GM19351 (cell line): Measurements from ENCODE around the gene MRTFA.
A peak's percentile ranks its signal among the peaks of the same experiment; 100 is the strongest.
"Not testable (repeated sequence)": the region's sequence is repeated elsewhere in the genome, so short reads cannot be mapped to it uniquely, and the experiment has no call there.

ENCODE experiments used
- ATAC-seq: cut with Tn5 transposase; IDR thresholded peaks from one replicate; pipeline ENCODE4 v1.9.1; 2021; ENCODE audit warnings: mild to moderate bottlenecking, moderate library complexity; ENCODE audit not compliant: unreplicated experiment

The MRTFA gene

DNA sequence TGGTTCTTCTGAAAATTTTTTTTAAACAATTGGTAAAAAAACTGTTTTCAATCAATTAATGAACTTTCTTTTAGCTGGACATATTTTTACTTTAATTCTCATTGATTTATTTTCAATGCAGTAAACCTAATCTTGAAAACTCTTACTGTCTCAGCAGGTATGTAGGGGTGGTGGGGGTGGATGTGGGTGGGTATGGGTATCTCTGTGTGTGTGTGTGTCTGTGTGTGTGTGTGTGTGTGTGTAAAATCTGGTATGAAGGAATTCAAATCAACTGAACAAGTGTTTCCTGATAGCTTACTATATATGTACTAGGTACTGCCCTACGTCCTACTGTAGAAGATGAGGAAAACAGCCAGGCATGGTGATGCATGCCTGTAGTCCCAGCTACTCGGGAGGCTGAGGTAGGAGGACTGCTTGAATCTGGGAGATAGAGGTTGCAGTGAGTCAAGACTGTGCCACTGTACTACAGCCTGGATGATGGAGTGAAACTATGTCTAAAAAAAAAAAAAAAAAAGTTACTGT lies 75.5 kb downstream of the MRTFA start:
- no peak for ATAC-seq

DNA sequence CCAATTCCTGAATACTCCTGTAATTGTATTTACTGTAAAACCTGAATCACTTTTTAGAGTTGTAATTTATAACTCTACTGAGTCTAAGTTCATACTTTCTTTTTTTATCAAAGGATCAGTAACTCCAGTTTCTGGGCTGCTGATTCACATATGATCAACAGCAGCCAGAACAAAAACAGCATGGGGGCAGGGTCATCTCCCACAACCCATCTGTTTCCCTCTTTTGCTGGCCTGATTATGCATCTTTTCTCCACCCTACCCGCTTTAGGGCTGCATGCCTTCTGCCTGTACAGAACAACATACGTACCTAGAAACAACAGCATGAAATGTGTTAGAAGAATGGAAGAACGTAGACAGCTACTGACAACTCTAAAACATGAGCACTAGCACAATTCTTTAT lies 76.0 kb downstream of the MRTFA start:
- ATAC-seq: no peak

DNA sequence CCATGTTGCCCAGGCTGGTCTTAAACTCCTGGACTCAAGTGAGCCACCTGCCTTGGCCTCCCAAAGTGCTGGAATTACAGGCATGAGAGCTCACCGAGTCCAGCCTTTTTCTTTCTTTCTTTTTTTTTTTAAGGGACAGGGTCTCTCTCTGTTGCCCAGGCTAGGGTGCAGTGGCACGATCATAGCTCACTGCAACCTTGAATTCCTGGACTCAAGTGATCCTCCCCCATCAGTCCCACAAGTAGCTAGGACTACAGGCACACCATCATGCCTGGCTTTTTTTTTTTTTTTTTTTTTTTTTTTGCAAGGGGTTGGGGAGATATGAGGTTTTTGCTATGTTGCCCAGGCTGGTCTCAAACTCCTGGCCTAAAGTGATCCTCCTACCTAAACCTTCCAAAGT lies 78.5 kb downstream of the MRTFA start:
- no peak for ATAC-seq

GRCh38 chr22:40556641-40557040 lies 79.9 kb downstream of the MRTFA start:
- no peak for ATAC-seq

DNA sequence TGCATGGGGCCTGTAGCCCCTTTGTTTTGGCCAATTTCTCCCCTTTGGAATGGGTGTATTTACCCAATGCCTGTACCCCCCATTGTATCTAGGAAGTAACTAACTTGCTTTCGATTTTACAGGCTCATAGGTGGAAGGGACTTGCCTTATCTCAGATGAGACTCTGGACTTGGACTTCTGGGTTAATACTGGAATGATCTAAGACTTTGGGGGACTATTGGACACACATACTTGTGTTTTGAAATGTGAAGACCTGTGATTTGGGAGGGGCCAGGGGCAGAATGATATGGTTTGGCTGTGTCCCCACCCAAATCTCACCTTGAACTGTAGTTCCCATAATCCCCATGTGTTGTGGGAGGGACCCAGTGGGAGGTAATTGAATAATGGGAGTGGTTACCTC lies 82.5 kb downstream of the MRTFA start:
- ATAC-seq: not testable (repeated sequence)

DNA sequence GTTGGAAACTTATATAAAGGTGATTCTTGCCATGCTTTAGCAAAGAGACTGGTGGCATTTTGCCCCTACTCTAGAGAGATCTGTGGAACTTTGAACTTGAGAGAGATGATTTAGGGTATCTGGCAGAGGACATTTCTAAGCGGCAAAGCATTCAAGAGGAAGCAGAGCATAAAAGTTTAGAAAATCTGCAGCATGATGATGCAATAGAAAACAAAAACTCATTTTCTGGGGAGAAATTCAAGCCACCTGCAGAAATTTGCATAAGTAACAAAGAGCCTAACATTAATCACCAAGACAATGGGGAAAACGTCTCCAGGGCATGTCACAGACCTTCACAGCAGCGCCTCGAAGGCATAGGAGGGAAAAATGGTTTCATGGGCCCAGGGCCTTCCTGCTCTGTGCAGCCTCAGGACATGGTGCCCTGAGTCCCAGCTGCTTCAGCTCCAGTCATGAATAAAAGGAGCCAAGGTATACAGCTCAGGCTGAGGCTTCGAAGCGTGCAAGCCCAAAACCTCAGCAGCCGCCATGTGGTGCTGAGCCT lies 83.4 kb downstream of the MRTFA start:
- ATAC-seq: no peak

DNA sequence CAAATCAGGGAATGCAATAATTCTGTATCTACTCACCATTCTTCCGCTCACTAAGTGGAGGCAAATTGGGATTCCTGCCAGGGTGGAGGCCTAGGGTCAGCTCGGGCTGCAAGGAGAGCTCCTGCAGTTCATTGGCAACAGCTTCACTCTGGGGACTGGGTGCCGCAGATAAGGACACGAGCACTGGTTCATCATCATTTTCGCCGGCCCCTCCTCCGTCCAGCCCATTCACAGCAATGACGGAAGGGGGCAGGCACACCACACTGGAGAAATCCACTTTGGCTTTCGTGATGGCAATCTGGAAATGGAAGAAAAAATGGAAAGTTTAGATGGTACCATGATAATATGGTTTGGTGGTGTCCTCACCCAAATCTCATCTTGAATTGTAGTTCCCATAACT lies 84.4 kb downstream of the MRTFA start:
- no peak for ATAC-seq

GRCh38 chr22:40547729-40548143 lies 88.8 kb downstream of the MRTFA start:
- no peak for ATAC-seq

DNA sequence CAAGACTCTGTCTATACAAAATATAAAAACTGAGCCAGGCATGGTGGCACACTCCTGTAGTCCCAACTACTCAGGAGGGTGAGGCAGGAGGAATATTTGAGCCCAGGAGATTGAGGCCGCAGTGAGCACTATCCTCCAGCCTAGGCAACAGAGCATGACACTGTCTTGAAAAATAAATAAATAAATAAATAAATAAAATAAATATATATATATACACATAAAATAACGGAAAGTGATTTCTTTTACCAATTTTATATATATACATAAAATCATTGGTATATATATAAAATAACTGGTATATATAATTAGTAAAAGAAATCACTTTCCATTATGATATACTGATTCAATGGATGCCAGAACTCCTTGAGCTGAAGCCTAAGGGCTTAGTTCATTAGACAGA lies 91.8 kb downstream of the MRTFA start:
- no peak for ATAC-seq

GRCh38 chr22:40542821-40543540 lies 93.5 kb downstream of the MRTFA start:
- ATAC-seq: no peak

- ATAC-seq: no peak
Observed at GRCh38 chr22:40541300-40541699, 95.2 kb downstream of the MRTFA start.

DNA sequence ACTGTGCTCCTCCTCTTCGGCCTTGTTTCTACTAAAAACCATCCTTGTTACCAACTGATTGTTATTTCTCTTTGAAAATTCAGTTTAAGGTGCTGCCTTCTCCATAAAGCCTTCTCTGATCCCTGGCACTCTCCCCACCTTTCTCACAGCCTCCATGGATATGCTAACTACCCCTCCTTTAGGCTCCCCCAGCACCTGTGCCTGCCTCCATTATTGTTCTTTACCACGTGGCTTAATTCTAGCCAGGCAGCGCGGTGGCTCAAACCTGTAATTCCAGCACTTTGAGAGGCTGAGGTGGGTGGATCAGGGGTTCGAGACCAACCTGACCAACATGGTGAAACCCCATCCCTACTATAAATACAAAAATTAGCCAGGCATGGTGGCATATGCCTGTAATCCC lies 96.3 kb downstream of the MRTFA start:
- ATAC-seq: no peak

DNA sequence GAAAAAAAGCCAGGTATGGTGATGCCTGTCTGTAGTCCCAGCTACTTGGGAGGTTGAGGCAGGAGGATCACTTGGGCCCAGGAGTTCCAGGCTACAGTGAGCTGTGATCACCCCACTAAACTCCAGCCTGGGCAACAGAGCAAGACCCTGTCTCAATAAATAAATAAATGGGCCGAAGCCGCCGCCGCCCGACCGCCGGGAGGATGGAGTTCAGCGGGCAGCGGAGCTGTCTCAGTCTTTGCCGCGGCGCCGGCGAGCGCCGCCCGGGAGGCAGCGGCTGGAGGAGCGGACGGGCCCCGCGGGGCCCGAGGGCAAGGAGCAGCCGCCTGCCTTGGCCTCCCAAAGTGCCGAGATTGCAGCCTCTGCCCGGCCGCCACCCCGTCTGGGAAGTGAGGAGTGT lies 100.4 kb downstream of the MRTFA start:
- not testable (repeated sequence) for ATAC-seq

DNA sequence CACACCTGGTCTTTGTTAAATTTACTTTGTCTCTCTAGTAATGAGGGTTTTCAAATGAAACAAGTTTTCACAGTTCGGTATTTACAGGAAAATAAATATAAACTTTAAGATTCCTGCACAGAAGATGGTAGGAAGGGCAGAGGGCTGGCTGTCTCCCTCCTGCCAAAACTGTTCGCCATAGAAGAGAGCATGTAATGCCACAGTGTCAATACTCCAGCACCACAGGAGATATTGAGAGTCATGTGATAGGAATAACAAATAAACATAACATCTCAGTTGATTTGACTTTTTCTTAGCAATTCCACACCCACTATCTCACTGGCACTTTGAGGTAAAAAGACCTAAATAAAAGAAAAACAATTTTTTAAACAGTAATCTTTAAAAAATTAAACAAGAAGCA lies 100.9 kb downstream of the MRTFA start:
- no peak for ATAC-seq

DNA sequence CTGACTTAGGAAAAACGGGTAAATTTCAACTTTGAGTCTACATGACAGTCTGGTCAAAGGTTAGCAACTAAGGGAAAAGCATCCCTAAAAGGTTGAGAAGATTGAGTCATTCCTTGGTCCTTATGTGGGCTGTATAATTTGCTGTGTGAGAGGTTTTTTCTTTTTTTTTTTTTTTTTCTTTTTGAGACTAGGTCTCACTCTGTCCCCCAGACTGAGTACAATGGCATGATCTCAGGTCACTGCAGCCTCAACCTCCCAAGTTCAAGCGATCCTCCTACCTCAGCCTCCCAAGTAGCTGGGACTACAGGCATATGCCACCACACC lies 101.4 kb downstream of the MRTFA start:
- no peak for ATAC-seq

GRCh38 chr22:40534379-40535188 lies 101.9 kb downstream of the MRTFA start:
- no peak for ATAC-seq

- peak; percentile 69 for ATAC-seq
Observed at GRCh38 chr22:40533712-40534378, 102.7 kb downstream of the MRTFA start.

DNA sequence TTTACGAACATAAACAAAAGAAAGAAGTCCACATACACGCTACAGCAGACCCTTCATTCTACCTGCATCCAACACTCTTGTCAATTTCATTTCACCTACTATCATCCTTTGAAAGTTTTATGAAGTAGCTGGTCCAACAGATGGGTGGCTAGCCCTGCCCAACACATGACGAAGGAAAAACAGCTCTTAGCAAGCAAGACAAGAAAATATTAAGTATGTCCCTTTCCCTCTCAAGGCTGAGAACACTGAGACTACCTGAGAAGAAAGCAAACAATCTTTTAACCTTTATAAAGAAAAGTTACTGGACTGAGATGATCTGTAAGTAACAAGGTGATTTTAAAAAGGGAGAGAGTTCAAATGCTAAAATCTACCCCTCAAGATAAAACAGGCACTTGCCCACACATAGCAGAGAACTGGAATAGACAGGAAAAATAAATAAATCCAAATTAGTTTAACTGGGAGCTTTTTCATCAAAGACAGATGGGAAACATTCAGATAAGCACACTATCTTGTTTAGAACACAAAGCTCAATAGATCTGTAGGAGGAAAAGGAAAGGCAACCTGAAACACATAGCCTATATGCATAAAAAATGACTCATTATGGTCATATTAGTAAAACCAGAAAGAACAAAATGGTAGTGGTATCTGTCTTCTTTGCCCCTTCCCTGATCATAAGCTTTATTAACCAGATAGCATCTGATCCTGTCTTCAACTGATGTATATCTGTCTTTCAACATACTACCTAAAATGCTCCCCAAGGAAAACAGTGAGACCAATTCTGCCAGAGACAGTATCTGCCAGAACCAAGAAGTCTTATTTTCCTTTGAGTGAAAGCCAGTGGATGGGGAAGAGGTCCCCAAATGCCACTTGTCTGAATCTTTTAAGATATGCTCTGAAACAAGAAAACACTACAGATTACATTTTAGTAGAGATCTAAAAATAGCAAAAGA lies 104.3 kb downstream of the MRTFA start:
- ATAC-seq: no peak

- not testable (repeated sequence) for ATAC-seq
Observed at GRCh38 chr22:40530391-40530790, 106.1 kb downstream of the MRTFA start.

DNA sequence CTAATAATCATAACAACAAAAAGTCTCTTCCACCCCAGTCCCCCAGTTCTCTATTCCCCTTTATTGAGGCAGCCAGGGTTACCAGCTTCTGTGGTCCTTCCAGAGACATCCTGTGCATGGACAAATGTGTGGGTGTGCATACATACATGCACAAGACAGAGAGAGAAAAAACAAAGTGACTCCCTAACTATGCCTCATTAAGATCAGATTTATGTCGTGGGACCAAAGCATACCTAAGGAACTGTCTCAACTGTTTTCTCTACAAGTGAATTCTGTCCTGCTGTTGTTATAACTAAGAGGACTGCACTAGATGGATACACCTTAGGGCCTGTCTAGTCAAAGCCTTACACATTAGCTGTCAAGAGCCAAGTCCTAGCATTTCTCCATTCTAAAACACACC lies 106.7 kb downstream of the MRTFA start:
- no peak for ATAC-seq
